GM18505 (cell line): ENCODE results near the gene SELENBP1.
"Not testable (repeated sequence)": the region's sequence is repeated elsewhere in the genome, so short reads cannot be mapped to it uniquely, and the experiment has no call there.

Experiments
- ATAC-seq: cut with Tn5 transposase; IDR thresholded peaks from one replicate; pipeline ENCODE4 v1.9.1; 2021; ENCODE audit not compliant: unreplicated experiment
- POLR2A ChIP-seq: IDR thresholded peaks from 4 replicates; pipeline ENCODE4 v1.6.1; 2011; ENCODE audit warnings: borderline replicate concordance; ENCODE audit not compliant: insufficient read depth, insufficient read length; ENCODE audit errors: extremely low read depth

SELENBP1 gene

GRCh38 chr1:151399324-151400171 is 27.0 kb upstream of the SELENBP1 start, which contains the start of gene PSMB4:
Gene PSMB4 (plus strand): TSS chr1:151399573. CDS start chr1:151399588, 15 bp downstream.
- ATAC-seq = peak; percentile 86
- peak; percentile 72 for TF ChIP-seq POLR2A

- ATAC-seq = not testable (repeated sequence)
Observed at GRCh38 chr1:151396265-151396664, 23.8 kb upstream of the SELENBP1 start.

GRCh38 chr1:151393583-151393982 is 21.1 kb upstream of the SELENBP1 start:
- no peak for TF ChIP-seq POLR2A
- no peak for ATAC-seq

- ATAC-seq = no peak
- TF ChIP-seq POLR2A = no peak
Observed at GRCh38 chr1:151391079-151391563, 18.6 kb upstream of the SELENBP1 start.

- ATAC-seq = not testable (repeated sequence)
Observed at GRCh38 chr1:151390221-151391078, 17.9 kb upstream of the SELENBP1 start.

- no peak for ATAC-seq
- no peak for TF ChIP-seq POLR2A
Observed at GRCh38 chr1:151386002-151386401, 13.5 kb upstream of the SELENBP1 start.

GRCh38 chr1:151384584-151384983 is 12.1 kb upstream of the SELENBP1 start:
- no peak for TF ChIP-seq POLR2A
- no peak for ATAC-seq

- TF ChIP-seq POLR2A = no peak
- ATAC-seq = no peak
Observed at GRCh38 chr1:151377150-151377884, 4.8 kb upstream of the SELENBP1 start.

GRCh38 chr1:151373196-151373595 is 691 bp upstream of the SELENBP1 start:
- TF ChIP-seq POLR2A = no peak
- no peak for ATAC-seq

- ATAC-seq = no peak
- no peak for TF ChIP-seq POLR2A
Observed at GRCh38 chr1:151371370-151372057, 991 bp downstream of the SELENBP1 start.

GRCh38 chr1:151370211-151370911 is 2.1 kb downstream of the SELENBP1 start:
- no peak for TF ChIP-seq POLR2A
- ATAC-seq = no peak

- TF ChIP-seq POLR2A = no peak
- no peak for ATAC-seq
Observed at GRCh38 chr1:151369621-151370048, 2.9 kb downstream of the SELENBP1 start.
